Measurements from ENCODE around the gene SLC51A.
A peak's percentile ranks its signal among the peaks of the same experiment; 100 is the strongest.

The SLC51A gene

DNA sequence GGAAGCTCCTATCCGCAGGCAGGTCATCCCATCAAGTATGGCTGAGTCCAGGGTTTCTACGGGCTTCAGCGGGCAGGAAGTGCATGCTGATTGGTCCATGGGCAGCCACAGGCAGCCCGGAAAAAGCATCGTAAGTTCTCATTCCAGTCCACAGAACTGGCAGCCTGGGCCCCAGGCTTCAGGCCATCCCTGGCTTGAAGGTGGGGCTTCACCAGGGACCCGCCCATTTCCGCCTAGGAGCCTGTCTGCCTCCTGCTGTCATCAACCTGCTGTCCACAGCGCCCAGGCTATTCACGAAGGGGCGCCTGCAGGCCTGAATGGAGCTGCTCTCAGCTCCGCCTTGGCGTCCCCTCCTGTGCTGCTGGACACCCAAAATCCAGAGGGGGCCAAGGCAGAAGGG, 57.3 kb downstream of the SLC51A start:
- Histone ChIP-seq H3K4me3 (ENCODE audit: low read depth in 1 of 2, low read length in 1 of 2) (no peak overlapping the region), H3K4me1 (ENCODE audit: control insufficient read depth in 1 of 2, insufficient read depth in 1 of 2, low read depth in 1 of 2, low read length in 1 of 2) (peaks cover 11 to 15% of the 10 kb centered on the region in 2 experiments), H3K9me3 (no peaks in the 10 kb centered on the region), H3K27me3 (no peaks in the 10 kb centered on the region), H3K36me3 (peaks cover 39% of the 10 kb centered on the region), H3K27ac (no peak overlapping the region)
- no peak for TF ChIP-seq CTCF (IDR thresholded peaks at IDR 0.05)

DNA sequence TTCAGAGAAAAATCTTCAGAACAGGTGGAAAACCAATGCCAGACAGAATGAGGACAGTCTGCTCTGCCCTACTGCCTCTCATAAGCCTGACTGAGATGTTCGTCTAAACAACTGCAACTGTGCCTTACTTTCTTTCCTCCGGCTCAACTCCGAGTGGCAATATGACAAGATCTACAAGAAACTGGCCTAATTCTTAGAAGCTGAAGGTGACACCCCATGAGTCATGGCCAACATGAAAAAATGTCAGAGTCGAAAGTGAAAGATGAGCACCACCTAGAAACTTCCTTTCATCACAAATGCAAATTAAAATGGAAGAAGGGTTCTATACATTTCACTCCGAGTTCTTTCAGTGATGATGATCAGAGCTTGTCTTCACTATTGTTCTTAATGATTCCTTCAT, 58.3 kb downstream of the SLC51A start:
- no peak for TF ChIP-seq CTCF (IDR thresholded peaks at IDR 0.05)
- Histone ChIP-seq H3K4me3 (ENCODE audit: low read depth in 1 of 2, low read length in 1 of 2) (no peak overlapping the region), H3K27ac (no peak overlapping the region)

DNA sequence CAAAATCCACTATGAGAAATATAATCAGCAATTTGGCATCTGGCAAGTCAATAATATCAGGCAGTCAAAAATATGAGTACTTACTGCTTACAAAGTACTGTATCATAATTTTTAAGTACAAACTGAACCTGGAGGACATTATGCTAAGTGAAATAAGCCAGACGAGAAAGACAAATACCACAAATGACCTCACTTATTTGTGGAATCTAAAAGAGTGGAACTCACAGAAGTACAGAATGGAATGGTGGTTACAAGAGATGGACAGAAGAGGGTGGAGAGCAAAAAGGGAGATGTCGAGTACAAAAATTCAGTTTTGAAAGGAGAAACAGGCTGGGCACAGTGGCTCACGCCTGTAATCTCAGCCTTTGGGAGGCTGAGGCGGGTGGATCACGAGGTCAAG, 58.8 kb downstream of the SLC51A start:
- peaks cover 26 to 29% of the 10 kb centered on the region in 2 experiments for H3K4me1 ChIP-seq (ENCODE audit: control insufficient read depth in 1 of 2, insufficient read depth in 1 of 2, low read depth in 1 of 2, low read length in 1 of 2)
- H3K27ac ChIP-seq, result no peak overlapping the region

More for the DNA sequence above, 58.3 kb downstream of the SLC51A start:
- Histone ChIP-seq H3K4me1 (ENCODE audit: control insufficient read depth in 1 of 2, insufficient read depth in 1 of 2, low read depth in 1 of 2, low read length in 1 of 2) (peaks cover 20 to 24% of the 10 kb centered on the region in 2 experiments), H3K27me3 (no peaks in the 10 kb centered on the region), H3K9me3 (no peaks in the 10 kb centered on the region), H3K36me3 (peaks cover 33% of the 10 kb centered on the region)

DNA sequence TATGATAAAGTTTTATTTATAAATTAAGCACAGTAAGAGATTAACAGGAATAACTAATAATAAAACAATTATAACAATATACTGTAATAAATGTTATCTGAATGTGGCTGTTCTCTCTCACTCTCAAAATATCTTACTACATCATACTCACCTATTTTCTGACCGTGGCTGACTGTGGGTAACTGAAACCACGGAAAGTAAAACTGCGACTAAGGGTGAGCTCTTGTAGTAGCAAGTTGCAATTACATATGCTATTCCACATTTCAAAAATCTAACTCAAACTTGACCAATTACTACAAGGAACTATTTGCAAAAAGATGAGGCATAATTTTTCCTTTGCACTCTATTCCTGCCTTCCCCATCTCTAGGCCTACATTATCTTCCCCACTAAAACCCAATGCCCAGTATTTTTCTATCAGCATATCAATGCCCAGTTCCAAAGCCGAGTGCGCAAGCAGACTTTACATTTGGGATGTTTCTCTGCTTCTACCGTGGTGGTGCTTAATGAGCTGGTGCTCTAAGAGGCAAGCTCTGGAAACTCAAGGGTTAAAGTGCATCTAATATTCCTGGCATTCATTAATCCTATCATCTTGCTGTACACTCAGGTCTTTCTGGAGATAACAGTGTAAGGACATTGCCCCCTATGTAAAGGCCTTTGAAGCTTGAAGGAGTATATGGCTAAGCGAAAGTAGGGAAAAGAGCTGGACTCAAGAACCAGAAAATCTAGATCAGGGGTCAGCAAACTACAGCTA, 64.5 kb downstream of the SLC51A start:
- Histone ChIP-seq H3K36me3 (peaks cover 8% of the 10 kb centered on the region), H3K4me3 (ENCODE audit: low read depth in 1 of 2, low read length in 1 of 2) (no peak overlapping the region), H3K27me3 (no peaks in the 10 kb centered on the region), H3K4me1 (ENCODE audit: control insufficient read depth in 1 of 2, insufficient read depth in 1 of 2, low read depth in 1 of 2, low read length in 1 of 2) (peaks cover 46 to 59% of the 10 kb centered on the region in 2 experiments), H3K9me3 (no peaks in the 10 kb centered on the region), H3K27ac (peak overlapping the region; percentile 44)
- TF ChIP-seq CTCF (IDR thresholded peaks at IDR 0.05), result no peak

More for the DNA sequence above, 58.8 kb downstream of the SLC51A start:
- TF ChIP-seq CTCF (IDR thresholded peaks at IDR 0.05), result no peak
- Histone ChIP-seq H3K9me3 (no peaks in the 10 kb centered on the region), H3K36me3 (peaks cover 29% of the 10 kb centered on the region), H3K4me3 (ENCODE audit: low read depth in 1 of 2, low read length in 1 of 2) (no peak overlapping the region), H3K27me3 (no peaks in the 10 kb centered on the region)

- Histone ChIP-seq H3K9me3 (no peaks in the 10 kb centered on the region), H3K27ac (peak overlapping the region; percentile 44), H3K4me3 (ENCODE audit: low read depth in 1 of 2, low read length in 1 of 2) (no peak overlapping the region), H3K27me3 (no peaks in the 10 kb centered on the region), H3K36me3 (peaks cover 8% of the 10 kb centered on the region), H3K4me1 (ENCODE audit: control insufficient read depth in 1 of 2, insufficient read depth in 1 of 2, low read depth in 1 of 2, low read length in 1 of 2) (peaks cover 57 to 68% of the 10 kb centered on the region in 2 experiments)
- TF ChIP-seq CTCF (IDR thresholded peaks at IDR 0.05), result no peak
Observed at GRCh38 chr3:196281962-196282361, 65.6 kb downstream of the SLC51A start.
